HG03103 (cell line): ENCODE data around the gene KLK14.

ENCODE experiments used
- ATAC-seq: cut with Tn5 transposase; IDR thresholded peaks from one replicate; pipeline ENCODE4 v1.9.1; 2021; ENCODE audit warnings: low read depth; ENCODE audit not compliant: unreplicated experiment

Gene KLK14

DNA sequence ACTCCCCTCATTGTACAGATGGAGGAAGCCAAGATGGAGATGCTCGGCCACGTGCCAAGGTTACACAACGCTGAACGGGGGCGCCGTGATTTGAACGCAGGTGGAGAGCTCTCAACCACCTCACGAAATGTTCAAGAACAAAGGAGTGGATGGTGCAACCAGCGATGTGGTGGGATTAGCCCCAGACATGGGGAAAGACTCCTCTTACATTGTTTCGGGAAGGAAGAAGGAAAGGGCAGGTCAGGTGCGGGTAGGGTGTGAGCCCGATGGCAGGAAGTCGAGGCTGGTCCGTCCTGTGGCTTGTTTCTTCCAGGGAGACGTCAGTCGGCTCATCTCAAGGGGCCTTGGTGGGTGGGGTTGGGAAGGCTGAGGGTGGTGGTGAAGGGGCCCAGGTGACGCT, 7.1 kb upstream of the KLK14 start:
- no peak for ATAC-seq

DNA sequence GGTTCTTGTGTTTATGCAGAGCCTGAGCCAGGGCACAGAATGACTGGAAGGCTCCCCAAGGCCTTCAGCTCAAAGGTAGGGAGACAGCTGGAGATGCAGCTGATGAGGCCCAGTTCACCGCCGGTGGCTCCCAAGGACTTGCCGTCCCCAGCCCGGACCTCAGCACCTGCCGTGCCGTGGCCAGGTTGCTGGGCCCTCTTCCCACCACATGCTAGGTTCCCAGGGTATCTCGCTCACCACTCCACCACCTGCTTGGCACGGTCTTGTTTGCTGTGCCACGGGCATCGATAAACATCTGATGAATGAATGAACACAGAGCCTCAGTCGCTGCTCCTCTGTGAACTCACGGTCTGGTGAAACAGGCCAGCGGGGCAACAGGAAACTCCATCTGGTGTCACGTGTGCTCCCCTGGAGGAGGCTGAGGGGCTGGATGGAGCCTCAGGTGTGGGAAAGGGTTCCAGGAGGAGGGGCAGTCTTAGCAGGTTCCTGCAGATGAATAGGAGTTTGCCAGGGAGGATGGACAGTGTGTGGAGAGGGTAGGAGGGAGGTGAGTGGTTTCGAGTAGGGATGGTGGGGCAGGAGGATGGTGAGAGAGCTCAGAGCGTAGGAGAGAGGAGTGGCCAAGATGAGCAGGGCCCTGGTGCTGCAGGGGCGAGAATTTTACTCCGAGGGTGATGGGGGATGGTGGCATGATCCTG, 3.6 kb upstream of the KLK14 start:
- no peak for ATAC-seq

DNA sequence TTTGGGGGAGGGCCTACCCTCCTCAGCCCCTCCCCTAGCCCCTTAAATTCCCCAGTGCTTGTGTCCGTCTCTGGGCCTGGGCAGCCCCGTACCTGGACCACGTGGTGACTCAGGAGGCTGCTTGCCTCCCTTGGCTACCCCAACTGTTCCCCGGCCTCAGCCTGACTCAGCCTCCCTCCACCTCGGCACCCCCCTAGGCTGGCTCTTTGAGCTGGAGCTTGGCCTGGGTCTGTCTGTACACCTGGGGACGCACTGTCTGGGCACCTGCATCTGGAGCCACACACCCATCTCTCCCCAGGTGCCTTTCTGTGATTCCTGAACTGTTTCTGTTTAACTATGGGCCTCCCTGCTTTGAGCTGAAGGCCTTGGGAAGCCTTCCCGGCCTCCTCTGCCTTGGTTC, 1.8 kb upstream of the KLK14 start:
- no peak for ATAC-seq

DNA sequence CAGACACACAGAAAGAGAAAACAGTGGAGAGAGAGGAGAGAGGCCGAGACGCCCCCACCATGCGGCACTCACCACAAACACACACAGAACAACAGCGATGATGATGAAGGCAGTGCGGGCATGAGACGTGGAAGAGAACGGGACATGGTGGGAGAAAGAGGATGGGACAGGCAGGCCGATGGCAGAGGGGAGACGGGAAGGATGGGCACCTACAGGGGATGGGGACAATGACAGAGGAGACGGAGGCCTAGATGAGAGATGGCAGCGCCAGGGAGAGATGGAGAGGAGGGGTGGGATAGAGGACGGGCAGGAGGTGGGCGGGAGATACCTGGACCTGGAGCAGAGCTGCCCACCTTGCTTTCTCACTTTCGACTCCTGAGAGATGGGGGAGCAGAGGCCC, 1.1 kb upstream of the KLK14 start:
- no peak for ATAC-seq

DNA sequence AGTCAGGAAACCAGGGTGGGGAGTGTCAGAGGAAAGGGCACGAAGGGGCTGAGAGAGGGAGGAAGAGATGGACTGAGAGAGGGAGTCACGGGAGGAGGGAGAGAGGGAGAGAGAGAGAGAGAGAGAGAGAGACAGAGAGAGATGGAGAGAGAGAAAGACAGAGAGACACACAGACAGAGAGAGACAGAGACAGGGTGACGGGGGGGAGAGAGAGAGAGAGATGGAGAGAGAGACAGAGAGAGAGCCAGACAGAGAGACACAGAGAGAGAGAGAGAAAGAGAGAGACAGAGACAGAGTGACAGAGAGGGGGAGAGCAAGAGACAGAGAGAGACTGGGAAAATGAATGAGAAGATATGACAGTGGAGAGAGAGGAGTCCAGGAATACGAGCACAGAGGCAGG, 494 bp upstream of the KLK14 start:
- ATAC-seq: no peak

DNA sequence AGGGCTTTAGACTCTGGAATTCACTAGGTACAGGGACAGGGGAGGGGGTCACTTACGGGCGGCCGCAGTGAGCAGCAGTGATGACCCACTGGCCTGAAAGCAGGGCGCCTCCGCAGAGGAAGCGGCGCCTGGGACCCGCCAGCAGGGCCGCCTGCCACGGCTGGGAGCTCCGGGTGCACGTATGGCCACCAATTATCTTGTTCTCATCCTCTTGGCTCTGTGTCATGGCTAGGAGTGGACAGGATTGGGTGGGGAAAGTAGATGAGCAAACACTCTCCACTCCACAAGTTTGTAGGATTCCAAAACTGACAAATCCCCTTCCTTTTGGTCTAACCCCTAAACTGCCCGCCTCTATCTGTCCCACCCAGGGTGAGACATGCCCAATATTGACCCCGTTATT, 1.2 kb downstream of the KLK14 start:
- ATAC-seq: no peak

DNA sequence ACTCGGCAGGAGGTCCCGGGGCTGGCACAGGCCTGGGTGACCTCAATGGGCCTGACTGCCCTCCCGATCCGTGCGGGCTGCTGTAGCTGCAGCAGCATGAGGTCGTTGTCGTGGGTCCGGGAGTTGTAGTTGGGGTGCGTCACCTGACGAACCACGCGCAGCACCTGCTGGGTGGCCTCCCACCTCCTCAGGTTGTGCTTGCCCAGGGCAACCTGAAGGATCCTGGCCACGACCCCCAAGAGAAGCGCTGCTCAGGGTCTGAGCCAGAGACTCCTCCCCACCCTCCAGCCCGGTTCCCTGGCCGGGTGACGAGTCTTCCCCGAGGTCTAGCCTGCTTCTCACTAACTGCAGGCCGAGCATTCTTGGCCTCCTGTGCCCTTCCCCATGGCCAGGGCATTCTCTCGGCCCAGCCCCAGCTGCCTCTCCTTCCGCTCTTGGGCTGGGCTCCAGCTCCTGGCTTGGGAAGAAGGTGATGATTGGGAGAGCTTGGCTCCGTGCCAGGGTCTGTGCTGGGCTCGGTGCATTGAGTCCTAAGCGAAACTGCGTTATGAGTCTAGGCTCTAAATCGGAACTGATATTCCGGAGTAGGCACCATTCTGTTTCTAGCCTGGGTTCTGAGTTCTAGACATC, 3.1 kb downstream of the KLK14 start:
- ATAC-seq: no peak

DNA sequence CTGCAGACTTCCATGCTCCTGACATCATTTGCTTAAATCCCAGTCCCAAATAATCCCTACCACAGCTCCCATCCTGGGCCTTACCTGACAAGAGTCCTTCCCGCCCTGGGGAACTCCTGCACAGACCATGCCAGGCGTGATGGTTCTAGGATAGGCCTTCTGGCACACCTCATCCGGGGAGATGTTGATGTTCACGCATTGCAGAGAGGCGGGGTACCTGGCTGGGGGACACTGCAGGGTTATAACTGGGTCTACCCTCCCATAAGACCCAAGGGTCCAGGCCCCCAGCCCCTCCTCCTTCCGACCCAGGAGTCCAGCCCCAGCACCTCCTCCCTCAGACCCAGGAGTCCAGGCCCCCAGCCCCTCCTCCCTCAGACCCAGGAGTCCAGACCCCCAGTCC, 4.0 kb downstream of the KLK14 start:
- ATAC-seq: no peak

DNA sequence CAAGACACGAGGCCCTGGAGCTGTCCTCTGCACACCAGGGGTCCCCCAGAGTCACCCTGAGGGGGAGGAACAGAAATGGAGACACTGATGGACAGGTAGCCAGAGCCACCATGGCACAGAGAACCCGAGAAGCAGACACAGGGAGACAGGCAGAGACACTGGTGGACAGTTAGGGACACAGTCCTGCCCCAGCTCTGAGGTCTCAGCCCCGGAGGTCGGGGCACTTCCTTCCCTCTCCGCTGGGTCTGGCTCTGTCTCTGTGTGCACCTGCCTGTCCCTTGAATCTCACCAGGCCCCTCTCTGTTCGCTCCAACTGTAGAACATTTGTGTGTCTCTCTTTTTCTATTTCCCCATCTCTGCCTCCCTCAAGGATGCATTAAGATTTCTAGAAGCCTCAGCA, 4.6 kb downstream of the KLK14 start:
- no peak for ATAC-seq

DNA sequence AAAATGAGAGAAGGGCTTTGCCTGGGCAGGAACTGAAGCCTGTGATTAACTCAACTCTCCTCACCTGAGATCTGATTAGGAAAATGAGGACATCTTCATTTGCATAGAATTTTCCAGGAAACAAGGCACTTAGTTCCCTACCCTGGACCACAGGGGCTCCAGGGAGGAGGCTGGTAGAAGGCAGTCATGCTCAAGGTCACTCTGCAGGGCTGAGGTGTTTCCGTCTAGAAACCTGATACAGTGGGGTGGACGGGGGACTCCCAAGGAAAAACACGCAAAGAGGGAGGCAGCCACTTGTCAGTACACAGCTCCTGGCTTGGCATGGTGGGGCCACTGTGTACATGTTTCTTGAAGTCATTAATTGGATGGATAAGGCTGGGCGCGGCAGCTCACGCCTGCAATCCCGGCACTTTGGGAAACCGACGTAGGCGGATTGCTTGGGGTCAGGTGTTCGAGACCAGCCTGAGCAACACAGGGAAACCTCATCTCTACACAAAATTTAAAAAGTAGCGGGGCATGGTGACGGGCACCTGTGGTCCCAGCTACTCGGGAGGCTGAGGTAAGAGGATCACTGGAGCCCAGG, 6.0 kb downstream of the KLK14 start:
- no peak for ATAC-seq

DNA sequence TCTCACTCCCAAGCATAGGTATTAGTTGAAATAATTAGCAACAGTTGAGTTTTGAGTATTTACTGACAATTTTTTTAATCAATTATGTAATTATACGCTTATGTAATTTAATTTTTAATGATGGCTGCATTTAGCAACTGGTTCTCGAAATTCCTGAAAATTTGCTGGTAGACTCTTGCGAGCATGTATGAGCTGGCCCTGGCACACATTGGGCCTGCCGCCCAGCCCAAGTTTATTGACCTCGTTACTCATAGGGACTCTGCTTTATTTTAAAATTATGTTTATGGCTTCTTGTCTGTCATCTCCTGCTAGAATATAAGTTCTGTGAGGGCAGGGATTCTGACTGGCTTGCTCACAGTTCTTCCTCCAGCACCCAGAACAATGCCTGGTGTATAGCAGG, 6.7 kb downstream of the KLK14 start:
- no peak for ATAC-seq

DNA sequence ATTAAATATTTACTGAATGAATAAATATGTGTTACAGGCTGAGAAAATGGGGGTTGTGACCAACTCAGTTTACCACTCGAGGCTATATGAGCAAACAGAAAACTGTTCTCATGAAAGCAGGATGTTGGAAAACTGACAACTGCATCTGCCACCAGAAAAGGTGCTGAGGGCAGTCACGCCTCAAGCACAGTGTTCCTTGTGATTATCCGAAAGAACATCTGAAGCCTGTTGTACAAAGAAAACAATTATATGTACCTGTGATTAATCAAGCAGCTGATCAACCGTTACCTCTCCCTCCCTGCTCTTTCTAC, 11.6 kb downstream of the KLK14 start:
- ATAC-seq: no peak

DNA sequence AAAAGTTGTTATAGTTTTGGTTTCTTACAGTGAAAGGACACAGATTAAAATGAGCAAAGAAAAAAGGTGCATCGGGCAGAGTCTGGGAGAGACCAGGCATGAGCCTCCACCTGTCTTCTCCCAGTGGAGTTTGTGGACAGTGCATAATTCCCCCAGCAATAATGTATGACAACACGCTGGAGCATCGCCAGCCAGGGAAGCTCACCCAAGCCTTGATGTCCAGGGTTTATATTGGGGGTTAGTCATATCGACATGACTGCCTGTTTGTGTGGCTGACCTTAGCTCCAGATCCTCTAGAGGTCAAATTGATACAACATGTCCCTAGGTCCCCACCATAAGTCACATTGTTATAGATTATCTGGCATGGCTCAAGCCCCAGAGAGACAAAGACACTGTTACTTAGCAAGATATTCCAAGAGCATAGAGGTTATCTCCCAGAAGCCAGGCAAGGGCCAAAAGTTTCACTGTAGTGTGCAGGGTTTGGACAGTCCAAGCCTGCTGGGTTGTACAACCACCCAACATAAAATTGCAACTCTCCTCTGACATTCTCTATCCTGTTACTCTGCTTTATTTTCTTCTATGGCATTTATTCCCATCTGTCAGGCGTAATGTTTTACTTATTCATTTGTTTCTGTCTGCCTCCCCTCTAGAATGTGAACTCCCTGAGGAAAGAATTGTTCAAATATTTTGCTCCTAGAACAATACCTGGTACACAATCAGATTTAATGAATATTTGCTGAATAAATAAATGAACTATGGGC, 12.2 kb downstream of the KLK14 start:
- ATAC-seq: no peak

DNA sequence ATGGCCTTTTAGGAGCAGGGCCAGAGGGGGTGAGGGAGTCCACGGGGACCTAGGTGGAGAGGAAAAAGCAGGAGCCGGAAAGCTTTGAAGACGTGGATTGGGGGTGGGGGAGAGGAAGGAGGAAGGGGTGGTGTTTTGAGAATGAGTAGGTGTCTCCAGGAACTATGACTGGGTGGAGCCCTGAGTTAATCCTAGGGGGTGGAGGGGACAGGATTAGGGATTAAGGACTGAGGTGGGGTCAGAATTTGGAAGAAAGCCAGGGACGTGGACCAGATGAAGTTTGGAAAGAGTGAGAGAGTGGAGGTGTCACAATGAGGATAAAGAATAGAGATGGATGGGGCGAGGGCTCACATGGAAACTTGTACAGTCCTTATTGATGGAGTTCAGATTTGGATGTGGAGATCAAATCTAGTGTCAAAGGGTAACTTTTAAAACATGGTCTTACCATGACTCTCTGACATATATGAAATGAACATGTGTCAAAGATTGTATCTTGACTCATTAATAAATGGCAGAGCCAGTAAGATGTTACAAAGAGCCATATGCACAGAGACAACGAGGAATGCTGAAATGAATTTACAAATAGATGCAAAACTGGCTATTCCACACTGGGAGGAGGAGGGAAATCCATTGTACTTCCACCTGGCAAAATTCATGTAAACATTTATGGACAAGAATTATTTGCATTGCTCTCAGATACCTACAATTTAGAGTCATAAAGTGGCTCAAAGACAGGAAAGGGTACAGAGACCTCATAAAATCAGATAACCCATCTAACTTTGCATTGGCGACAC, 16.1 kb downstream of the KLK14 start:
- no peak for ATAC-seq

DNA sequence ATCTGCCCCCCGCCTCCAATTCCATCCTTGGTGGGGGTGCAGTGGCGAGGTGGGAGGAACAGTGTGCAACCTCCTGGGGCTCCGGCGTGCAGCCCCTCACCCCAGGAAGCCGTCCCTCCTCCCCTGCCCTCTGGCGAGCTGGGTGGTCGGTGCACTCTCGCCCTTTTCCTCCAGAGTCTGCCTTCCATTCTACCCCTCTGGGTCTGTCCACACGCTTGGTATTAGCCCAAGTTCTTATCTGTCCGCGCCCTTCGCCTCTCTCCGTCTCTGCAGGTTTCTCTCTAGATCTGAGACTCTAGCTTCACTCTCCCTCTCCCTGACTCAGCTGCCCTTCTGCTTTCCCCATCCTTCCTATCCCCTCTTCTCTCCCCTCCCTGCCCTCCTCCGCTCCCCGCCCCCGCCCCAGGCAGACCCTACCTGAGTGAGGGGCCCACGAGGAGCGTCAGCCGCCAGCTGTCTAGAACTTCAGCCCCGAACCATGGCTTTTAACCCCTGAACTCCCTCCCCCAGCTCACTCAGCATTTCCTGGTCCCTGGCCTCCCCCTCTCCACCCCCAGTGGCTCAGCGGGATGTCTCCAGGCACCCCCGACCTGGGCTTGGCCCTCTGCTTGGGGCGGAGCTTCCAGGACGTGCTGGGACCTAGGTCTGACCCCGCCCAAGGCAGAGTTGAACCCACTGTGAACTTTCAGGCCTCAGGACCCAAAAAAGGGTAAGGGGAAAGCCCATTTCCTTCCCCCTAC, 17.3 kb downstream of the KLK14 start:
- no peak for ATAC-seq

DNA sequence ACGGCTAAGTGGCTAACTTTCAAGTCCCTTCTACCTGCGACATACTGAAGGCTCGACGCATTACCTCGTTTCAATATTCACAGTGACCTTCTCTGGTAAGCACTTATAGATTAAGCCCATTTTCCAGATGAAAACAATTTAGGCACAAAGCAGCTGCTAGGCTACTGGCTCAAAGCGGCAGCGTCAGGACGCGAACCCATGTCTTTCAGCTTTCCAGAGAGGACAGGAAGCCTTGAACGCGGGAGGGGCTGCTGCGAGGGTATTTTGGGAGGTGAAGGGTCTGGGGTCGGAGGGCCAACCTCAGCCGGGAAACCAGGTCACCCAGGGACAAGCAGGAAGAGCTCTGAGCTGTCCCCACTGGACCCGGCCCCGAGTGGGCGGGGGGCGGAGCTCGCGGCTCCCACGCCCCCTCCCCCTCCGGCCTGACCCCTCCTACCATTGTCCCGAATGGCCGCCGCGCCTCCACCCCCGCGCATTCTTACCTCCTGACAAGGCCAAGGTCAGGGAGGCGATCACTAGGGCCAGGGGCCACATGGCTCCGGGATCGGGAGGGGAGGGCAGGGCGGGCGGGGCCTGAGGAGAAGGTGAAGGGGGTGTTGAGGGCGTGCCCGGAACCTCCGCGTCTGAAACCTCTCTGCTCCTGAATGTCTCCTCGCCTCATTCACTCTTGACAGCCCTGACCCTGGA, 18.0 kb downstream of the KLK14 start, which contains the start of gene KLK13:
Gene KLK13 (minus strand): TSS at position 559 of the 687 bp plus-strand sequence. CDS start 25 bp downstream, at position 534.
- no peak for ATAC-seq

DNA sequence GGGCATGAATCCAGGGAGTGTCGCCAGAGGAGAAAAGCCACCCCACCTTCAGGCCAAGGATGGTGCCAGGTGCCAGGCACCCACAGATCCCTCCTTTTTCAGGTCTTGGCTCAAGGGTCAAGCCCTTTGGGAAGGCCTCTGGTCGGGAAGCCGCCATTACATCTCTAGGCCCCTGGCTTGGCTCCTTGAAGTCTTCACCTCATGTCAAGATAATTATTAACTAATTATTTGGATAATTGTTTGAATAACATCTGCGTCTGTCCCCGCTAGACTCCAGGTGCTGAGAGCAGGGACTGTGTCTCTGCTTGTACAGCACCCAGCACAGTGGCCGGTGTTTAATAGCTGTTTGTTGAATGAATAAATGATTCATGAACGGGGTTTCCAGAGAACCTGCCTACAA, 19.0 kb downstream of the KLK14 start:
- ATAC-seq: no peak

DNA sequence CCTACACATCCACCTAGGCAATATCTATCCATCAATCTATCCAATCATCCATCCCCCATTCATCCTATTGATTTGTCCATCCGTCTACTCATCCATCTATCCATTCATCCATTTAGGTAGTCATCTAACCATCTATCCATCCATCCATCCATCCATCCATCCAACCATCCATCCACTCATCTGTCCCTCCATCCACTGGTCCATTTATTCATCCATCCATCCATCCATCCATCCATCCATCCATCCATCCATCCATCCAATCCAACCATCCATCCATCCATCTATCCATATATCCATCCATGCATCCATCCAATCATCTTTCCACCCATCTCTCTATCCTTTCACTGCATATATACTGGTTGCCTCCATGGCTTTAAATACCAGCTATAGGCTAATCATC, 21.7 kb downstream of the KLK14 start:
- ATAC-seq: no peak

DNA sequence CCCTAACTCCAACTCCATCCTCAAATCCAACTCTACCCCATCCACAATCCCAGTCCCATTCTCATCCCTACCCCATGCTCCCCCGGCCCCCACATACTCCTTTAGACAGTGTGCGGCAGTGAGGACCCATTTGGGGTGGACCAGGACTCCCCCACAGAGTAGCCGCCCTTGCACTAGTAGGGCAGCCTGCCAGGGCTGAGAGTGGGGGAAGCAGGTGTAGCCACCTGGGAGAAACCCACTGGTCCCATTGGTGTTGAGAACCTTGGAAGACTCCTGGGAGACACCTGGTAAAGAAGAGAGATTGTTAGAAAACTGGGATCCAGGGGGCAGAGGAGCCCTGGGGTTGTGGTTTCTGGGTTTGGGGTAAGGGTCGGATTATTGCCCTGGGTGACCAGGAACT, 22.4 kb downstream of the KLK14 start:
- no peak for ATAC-seq

DNA sequence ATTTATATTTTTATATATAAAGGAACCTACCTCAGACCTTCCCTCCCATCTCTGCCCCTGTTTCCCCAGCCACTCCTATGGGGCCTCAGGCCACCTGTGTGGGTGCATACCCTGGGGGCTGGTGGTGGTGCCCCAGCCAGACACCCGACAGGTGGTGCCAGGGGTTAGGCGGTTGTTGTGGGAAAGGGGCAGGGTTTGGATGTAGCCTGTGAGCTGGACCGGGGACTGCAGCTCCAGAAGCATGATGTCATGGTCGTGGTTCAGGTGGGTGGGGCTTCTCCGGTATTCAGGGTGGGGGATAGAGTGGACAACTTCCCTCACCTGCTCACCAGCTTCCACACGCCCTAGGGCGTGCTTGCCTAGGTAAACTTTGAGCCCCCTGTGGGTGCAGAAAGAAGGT, 23.0 kb downstream of the KLK14 start:
- ATAC-seq: no peak
